ENCODE results near the gene PRKD1.
"Not testable (repeated sequence)": the region's sequence is repeated elsewhere in the genome, so short reads cannot be mapped to it uniquely, and the experiment has no call there.

The PRKD1 gene

DNA sequence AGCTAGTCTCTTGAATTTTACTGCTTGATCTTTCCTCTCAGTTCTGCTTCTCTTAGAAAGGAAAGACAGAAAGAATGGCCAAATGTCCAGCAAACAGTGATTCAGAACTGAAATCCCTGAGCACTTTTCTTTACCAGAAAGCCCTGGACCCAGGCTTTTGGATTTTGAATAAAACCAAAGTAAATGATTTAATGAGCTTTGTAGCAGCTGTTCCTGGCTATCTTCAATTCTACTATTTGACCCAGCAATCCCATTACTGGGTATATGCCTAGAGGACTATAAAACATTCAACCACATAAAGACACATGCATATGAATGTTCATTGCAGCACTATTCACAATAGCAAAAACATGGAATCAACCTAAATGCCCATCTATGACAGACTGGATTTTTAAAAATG lies 187.2 kb downstream of the PRKD1 start:
- no peak for DNase-seq (ENCODE audit: low spot score)

DNA sequence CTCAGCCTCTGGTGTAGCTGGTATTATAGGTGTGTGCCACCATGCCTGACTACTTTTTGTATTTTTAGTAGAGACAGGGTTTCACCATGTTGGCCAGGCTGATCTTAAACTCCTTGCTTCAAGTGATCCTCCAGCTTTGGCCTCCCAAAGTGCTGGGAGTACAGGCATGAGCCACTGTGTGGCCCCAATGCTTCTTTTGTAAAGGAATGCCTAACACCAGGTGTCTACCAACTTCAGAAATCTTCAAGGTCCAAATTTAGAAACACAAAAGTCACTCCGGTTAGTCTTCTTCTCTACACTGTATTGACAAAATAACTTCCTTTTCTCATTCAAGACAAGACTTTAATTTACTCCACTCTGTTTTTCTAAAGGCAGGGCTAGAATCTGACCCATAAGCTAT lies 188.7 kb downstream of the PRKD1 start:
- DNase-seq (ENCODE audit: low spot score): no peak

DNA sequence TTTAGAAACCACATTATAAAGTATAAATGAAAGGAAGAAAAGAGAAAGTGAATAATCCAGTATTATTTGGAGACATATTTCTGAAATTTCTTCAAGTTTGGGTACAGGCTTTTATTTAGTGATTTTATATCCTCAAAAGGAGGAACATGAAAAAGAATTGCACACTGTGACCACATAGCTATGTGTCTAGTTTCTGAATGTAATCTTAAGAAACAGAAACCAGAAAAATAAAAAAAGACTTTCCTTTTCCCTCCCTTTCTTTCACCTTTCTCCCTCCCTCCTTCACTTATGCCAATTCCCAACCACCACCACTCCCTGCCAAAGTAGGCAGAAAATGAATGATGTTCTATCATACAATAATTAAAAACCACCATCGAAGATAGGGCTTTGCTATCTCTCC lies 189.6 kb downstream of the PRKD1 start:
- DNase-seq (ENCODE audit: low spot score): no peak

DNA sequence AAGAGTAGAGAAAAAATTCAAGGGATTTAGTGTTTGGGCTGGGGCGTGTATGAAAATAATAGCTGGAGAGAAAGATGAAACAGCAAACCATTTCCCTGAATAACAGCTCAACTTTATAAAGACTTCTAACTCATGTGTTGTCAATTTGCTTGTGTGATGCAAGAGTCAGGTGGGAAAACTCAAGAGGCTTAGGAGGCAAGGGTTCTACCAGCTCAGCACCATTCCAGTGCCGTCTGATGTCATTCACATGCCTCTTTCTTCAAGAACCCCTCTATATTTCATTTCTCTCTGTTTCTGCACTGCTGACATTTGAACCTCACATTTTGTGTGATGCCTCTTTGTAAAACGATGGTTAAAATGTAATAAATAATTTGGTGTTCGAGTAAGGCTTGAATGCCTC lies 192.2 kb downstream of the PRKD1 start:
- no peak for DNase-seq (ENCODE audit: low spot score)

DNA sequence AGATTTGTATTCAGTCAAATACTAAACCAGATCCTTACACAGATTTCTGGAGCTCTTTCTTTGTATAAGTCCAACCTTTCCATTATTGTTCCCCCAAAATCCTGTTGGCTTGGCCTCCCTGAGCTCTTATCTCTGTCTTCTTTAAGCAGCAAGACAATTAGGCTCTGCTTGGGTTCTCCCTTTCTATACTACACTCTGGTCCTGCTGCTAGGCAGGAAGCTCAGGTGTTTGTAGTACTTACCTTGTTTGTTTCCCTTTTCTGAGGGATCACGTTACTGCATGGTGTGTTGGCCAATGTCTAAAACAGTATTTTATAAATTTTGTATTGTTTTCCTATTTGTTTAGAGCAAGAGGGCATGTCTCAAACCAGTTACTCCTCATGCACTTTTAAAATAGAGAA lies 192.9 kb downstream of the PRKD1 start:
- DNase-seq (ENCODE audit: low spot score): no peak

DNA sequence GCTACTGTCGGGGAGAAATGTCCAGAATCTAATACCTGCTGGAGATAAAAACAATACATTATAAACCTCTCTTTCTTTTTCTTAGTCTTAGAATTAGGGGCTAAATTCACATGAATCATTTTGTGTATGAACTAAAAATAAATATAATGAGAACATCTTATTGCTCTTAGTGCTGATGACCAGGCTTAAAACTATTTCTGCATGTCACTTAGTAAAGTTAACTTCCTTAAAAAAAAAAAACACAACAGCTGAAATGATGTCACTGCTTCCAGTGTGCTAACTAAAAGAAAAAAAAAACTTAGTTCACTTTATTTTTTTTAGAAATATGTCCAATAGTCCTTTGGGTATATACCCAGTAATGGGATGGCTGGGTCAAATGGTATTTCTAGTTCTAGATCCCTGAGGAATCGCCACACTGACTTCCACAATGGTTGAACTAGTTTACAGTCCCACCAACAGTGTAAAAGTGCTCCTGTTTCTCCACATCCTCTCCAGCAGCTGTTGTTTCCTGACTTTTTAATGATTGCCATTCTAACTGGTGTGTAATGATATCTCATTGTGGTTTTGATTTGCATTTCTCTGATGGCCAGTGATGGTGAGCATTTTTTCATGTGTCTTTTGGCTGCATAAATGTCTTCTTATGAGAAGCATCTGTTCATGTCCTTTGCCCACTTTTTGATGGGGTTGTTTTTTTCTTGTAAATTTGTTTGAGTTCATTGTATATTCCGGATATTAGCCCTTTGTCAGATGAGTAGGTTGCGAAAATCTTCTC lies 200.9 kb downstream of the PRKD1 start:
- DNase-seq (ENCODE audit: low spot score): not testable (repeated sequence)

DNA sequence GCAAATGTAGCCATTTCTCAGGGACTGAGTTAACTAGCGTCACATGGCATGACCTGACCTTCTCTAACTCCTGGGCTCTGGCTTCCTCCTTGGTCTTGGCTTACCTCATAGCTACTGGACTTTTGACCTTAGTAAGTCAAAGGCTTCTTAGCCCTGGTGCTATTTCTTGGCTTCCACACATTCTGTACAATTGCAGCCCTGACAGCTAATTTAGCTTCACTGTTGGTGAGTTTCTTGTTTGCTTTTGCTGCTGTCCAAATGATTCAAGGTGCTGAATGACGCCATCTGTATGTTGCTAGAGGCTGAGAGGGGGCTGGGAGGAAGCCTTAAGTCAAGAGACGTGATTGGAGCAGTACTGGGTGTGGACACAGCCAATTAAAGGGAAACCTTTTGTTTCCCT lies 202.7 kb downstream of the PRKD1 start:
- no peak for DNase-seq (ENCODE audit: low spot score)

DNA sequence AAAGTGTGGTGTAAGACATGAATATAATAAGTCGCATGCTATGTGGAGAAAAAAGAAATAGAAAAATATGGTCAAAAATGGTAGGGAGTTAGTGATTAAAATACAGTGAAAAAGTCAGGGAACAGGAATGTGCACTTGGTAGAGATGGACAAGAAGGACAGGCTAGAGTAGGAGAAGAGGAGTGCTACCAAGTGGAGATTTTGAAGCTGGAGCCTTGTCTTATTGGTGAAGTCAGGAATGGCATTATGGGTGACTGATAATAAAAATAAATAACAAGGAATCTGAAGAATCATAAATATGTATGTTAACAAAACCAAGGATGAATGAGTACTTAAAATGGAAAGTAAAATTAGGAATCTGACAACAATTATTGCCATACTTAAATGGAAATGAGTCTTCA lies 204.8 kb downstream of the PRKD1 start:
- no peak for DNase-seq (ENCODE audit: low spot score)

DNA sequence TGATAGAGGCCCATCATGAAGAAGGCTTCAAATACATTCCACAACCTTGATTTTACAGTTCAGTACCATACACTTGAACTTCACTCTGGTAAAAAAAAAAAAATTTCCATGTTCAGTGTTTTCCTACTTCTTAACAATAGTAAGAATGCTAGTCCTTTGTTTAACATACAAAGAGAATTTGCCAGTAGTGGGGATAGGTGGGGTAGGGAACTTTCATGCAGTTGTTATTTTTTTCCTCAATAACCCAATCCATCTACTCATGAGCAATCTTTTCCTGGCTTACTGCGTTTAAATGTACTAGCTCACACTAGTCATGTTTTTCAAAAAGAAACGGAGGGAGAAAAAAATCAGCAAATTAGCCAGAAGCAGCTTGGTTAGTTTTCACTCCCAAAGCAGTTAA lies 206.1 kb downstream of the PRKD1 start:
- no peak for DNase-seq (ENCODE audit: low spot score)

DNA sequence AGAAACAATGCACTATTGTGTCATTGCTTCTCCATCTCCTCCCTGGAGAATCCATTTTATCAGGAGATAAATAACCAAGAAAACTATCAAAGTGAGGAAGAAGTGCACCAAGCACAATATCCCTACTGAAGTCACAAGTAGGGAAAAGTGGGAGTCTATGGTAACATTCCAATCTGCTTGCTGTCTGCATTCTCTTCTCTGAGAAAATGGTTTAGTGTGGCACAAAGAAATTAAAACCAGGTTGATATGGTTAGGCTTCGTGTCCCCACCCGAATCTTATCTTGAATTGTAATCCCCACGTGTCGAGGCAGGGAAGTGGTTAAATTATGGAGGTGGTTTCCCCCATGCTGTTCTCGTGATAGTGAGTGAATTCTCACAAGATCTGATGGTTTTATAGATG lies 209.7 kb downstream of the PRKD1 start:
- DNase-seq (ENCODE audit: low spot score): no peak

DNA sequence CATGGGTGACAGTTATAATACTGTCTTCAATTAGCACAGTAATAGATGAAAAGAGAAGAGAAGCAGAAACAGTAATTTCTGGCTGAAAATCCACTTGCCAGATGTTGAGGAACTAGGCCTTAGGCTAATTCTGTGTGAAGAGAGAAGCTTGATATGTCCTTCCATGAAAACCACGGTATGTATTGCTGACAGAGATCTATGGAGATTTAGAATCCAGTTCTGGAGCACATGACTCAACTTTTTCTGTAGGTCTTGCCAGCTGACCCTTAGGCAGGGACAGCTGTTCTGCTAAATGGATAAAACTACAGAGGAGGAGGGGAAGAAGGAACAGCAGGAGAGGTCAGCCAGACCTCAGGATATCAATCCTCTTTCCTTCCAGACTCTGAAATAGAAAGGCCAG lies 211.5 kb downstream of the PRKD1 start:
- no peak for DNase-seq (ENCODE audit: low spot score)

DNA sequence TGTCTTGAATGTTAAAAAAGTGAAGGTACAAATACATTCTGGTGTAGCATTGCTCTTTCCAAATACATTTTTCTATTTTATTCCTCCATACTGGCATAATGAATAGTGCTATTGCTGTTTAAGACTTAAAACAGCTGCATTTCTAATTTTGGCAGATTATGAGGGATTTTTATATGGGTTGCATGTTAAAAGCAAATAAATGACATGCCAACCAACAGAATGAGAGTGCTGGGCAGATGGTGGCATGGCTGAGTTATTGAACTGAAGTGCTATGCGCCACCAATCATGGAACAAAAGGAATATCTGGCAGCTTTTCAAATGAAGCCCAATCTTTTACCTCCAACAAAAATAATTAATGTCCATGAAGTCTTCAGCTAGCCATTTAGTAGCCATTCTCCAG lies 215.0 kb downstream of the PRKD1 start:
- DNase-seq (ENCODE audit: low spot score): no peak

DNA sequence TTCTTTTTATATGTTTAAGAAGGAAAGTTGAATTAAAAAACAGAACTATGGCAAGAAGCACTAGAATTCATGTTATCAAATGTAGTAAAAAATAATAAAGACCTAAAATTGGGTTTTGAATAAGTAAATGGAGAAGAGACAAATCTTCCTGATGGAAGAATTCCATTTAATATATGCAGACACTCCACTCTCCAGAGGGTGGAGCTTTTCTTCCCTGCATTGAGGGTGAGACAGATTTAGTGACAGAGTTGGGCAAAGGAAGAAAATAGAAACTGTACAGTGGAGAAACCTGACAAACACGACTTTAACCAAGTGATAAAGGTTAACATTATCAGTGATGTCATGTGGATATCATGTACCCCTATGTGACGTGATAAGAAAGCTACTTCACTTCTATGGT lies 217.6 kb downstream of the PRKD1 start:
- no peak for DNase-seq (ENCODE audit: low spot score)

DNA sequence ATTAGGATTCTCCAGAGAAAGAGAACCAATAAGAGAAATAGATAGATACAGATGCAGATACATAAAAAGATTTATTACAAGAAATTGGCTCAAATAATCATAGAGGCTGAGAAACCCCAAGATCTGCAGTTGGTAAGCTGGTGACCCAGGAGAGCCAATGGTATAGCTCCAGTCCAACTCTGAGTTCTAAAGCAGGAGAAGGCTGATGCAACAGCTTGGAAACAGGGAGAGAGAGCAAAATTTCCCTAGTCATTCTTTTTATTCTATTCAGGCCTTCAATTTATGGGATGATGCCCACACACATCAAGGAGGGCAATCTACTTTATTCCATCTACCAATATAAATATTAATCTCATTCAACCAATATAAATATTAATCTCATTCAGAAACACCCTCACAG lies 218.2 kb downstream of the PRKD1 start:
- no peak for DNase-seq (ENCODE audit: low spot score)

DNA sequence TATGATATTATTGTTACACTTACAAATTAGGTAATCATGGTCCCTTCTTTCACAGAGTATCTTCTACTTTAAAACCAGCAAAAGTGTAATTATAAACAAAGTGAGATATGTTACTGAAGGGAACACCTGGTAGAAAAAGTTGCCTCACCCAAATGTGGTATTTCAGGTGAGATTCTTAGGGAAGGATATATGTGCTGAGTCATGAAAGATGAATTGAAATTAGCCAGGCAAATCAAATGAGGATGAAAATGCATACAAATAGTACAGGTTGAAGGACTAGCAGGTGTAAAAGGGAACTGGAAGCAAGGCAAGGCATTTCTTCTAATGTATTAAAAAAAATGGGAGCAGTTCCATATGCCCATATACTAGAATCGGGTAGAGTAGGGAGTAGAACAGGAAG lies 220.9 kb downstream of the PRKD1 start:
- DNase-seq (ENCODE audit: low spot score): no peak

DNA sequence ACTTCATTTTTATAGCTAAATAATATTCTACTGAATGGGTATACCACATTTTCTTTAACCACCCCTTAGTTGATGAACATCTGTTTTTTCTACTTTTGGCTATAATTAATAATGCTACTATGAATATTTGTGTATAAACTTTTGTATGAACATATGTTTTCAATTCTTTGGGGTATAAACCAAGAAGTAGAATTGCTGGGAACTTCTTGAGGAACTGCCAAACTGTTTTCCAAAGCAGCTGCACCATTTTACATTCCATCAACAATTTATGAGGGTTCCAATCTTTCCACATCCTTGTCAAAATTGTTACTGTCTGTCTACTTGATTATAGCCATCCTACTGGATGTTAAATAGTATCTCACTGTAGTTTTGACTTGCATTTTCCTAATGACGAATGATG lies 221.8 kb downstream of the PRKD1 start:
- no peak for DNase-seq (ENCODE audit: low spot score)

DNA sequence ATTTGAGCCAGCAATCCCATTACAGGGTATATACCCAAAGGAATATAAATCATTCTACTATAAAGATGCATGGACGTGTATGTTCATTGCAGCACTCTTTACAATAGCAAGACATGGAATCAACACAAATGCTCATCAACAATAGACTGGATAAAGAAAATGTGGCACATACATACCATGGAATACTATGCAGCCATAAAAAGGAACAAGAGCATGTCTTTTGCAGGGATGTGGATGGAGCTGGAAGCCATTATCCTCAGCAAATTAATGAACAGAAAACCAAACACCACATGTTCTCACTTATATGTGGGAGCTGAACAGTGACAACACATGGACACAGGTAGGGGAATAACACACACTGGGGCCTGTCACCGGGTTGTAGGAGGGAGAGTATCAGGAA lies 238.1 kb downstream of the PRKD1 start:
- DNase-seq (ENCODE audit: low spot score): not testable (repeated sequence)

DNA sequence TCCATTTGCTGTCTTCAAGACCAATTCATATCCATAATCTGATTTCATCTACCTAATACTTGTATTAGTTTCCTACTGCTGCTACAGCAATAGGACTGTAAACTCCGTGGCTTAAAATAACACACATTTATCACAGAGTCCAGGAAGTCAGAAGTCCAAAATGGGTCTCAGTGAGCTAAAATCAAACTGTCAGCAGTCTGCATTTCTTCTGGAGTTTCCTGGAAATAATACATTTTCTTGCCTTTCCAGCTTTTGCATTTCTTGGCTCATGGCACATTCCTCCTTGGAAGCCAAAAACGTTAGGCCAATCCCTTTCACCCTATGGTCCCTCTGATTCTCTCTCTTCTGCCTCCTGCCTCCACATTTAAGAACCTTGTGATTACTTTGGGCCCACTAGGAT lies 239.8 kb downstream of the PRKD1 start:
- DNase-seq (ENCODE audit: low spot score): no peak

DNA sequence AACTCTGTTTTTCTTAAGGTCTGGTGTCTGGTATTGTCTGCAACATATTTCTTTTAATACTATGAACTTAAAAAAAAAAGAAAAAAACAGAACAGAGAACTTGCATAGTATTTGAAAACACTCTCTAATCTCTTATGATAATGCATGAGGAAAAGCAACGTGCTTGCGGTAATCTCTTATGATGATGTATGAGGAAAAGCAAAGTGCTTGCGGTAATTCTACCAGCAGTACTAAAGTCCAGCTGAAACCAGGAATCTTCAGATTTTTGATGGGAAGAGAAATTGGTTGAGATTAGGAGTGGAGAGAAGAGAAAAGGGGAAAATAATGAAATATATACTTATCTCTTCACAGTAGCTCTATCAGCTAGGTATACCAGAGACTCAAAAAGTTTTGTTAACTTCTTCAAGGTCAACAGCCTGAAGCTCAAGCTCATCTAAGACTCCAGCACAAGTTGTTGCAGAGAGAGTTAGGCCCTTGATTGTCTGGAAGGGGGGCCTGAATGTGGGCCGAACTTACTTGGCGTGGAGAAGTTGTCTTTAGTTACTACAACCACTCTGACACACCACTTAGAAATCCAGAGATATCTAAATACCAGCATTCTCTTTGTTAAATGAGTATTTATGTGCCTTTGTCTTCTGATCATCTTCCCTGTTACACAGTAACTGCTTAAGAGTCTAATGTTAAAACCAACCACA lies 240.4 kb downstream of the PRKD1 start:
- DNase-seq (ENCODE audit: low spot score): no peak

DNA sequence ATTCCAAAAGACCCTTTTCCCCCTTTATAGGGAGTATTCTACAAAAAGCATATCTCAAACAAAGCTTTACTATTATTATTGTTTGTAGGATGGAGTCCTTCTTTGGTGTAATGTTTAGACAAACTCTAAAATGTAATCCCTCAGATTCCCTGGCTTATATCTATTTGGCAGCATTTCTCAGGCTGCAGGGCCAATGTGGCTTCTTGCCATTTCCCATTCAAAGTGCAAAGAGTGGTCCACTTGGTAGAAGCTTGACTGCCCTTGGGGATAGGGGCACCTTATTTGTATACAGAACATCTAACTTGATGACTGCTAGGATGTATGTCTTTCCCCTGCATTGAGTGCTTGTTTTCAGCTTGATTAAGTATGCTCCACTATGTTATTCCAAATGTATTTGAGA lies 242.7 kb downstream of the PRKD1 start:
- no peak for DNase-seq (ENCODE audit: low spot score)

DNA sequence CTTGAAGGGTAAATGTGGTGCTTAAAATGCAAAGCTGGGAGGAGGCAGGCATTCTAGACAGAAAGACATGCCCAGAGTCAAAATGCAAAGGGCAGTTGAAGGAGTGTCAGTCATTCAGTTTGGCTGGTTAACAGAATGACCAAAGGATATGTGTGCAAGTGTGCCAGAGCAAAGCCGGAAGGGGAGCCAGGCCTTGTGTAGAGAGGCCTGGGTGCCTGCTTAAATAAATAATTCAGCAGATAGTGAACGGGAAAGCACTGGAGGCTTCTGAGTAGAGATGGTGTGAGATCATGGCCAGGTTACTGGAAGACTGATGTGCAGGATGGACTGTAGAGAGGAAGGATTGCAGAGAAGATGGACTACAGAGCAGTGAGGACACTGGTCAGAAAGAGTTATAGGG lies 244.9 kb downstream of the PRKD1 start:
- no peak for DNase-seq (ENCODE audit: low spot score)

DNA sequence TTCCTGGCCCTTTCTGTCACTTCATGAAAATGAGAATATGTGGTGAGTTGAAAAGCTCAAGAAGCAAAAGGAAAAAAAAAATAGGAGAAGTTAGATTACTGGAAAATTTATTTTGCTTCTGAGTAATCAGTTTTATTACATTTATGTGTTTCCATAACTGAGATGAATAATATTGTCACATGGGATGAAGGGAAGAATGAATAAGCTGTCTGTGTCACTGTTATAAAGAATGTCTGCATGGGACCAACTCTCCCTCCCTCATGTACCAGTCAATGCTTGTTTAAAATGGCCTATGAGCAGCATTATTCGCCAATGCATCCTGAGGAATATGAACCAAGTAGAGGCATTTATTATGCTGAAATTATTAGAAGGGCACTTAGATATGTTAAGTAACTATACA lies 246.3 kb downstream of the PRKD1 start:
- DNase-seq (ENCODE audit: low spot score): no peak

DNA sequence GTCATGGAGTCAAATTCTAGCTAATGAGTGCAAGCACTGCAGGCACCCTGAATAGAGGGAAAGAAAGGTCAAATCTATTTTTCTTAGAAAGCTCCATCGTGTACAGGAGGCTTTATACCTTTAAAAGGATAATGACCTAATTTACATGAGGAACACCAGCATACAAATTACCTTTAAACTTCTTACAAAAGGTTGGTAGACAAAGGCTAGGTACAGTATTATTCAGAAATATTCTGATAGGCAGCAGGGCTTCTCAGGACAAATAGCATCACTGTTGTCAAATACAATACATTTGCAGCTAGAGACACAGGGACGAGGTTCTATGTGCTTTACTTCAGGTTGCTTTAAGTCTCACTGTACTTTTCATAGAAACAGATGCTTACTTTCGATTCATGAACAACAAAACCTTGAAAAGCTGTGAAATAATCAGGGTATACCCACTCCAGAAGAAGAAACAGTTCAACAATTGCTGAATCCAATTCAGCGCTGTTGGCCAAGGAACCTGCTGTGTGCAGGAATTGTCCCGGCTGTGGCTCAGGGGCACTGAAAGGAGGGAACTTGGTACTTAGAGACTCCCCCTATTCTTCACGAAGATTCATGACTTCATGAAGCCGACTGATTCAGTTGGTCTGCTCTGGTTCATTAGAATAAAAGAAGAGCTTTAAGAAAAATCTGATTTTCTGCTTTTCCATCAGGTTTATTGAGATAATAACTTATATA lies 252.9 kb downstream of the PRKD1 start:
- DNase-seq (ENCODE audit: low spot score): no peak
